HTR-8/SVneo (cell line): ENCODE measurements around the gene GPR17.

Source experiments
- DNase-seq: peaks from one replicate; pipeline ENCODE4 v3.0.0; 2011; ENCODE audit warnings: low spot score, mixed read lengths; ENCODE audit not compliant: insufficient read length
- FAIRE-seq: peaks from 2 replicates; lab custom pipeline; 2011; peaks lifted over from hg19 to GRCh38; lab: Jason Lieb, UNC

The GPR17 gene

DNA sequence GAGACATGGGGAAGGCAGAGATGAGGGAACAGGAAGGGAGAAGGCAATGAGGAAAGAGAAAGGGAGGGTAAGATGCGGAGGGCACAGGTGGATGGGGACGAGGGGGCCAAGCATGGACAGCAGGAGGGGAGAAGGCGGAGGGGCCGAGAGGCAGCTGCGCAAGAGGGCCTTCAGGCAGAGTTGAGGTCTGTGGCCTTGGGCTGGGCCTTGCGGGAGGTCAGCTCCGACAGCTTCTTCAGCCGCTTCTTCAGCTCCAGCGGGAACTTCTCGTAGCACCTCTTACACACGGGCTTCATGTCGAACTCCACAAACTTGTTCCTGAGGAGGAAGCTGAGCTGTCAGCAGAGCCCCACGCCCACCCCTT lies 6.9 kb upstream of the GPR17 start:
- no peak for FAIRE-seq

DNA sequence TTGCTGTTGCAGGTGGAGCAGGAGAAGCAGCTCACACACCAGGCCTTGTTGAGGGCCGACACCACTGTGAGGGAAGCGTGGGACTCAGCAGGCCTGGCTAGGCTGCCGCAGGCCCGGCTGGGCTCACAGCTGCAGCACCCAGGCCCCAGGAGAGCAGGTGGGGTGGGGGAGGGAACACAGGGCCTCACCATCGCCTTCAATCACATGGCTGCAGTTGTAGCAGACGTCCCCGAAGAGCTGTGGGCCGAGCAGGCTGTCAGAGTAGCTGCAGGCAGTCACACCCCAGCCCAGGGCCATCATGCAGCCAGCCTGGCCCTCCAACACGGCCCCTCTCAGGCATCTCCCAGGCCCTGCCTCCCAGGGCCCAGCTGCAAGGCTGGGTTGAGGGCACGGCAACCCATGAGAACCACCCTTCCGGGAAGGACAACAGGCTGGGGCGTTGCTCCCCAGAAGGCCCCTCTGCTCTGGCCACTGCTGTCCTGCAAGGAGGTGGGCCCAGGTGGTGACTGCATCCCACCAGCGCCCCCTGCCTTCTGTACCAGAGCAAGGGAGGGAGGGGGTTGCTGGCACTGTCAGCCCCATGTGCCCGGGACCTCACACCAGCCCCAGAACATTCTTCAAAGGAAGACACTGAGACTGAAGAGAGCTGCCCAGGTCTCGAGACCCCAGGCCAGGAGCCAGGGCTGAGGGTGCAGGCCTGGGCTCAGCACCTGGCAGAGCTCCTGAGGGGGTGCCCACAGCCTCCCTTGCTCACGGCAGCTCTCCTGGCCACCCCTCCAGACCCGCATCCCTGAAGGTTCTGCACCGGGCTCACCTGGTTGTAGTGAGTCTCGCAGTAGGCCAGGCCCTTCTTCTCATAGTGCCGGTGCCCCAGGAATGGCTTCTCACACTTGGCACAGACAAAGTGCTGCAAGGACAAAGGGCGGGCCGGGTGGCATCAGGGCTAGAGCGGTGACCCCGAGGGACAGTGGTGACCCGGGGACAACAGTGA lies 5.6 kb upstream of the GPR17 start:
- FAIRE-seq (no peak), DNase-seq (no peak)

More for the DNA sequence above, 6.9 kb upstream of the GPR17 start:
- no peak for DNase-seq

DNA sequence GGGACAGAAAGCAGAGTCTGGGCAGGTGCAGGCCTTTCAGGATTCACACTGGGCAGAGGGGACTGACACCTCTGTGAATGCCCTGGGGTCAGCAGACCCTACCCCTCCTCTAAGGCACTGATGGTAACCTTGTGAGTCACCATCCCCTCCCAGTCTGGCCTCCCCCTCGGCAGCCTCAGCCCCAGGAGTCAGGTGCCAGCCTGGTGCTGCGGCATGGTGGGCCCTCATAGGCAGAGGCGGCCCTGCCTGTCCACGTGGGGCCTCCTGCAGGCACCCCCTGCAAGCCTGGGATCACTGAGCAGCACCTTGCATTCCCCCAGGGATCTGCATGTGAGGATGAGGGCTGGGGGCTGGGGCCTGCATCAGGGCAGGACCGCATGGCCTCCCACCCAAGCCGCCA lies 4.8 kb upstream of the GPR17 start:
- no peak for DNase-seq

DNA sequence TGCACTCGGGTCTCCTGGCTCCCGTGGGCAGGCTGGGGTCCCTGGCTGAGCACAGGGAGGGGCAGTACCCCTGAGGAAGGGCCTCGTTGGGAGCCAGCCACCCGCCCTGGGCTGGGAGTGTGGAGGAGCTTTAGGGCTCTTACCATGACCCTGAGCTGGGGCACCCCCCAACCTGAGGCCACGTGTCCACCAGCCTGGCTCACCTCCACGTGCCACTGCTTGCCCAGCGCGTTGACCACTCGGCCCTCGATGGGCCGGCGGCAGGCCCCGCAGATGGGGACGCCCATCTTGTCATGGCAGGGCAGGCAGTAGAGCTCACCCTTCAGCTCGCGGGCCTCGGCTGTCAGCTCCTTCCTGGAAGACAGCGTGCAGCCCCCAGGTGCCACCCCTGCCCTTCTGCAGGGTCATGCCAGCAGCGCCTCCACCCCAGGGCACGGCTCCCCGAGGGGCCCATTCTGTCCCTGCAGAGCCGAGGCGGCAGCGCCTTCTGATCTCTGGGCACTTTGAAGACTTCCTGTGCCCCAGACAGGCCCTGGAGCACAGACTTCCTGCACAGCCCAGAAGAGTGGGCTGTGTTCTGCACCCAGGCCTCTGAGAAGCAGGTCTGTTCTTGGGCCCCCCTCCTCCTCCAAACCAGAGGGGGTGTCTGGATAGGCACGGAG lies 4.0 kb upstream of the GPR17 start:
- DNase-seq (no peak), FAIRE-seq (no peak)

More for the DNA sequence above, 4.8 kb upstream of the GPR17 start:
- no peak for FAIRE-seq

DNA sequence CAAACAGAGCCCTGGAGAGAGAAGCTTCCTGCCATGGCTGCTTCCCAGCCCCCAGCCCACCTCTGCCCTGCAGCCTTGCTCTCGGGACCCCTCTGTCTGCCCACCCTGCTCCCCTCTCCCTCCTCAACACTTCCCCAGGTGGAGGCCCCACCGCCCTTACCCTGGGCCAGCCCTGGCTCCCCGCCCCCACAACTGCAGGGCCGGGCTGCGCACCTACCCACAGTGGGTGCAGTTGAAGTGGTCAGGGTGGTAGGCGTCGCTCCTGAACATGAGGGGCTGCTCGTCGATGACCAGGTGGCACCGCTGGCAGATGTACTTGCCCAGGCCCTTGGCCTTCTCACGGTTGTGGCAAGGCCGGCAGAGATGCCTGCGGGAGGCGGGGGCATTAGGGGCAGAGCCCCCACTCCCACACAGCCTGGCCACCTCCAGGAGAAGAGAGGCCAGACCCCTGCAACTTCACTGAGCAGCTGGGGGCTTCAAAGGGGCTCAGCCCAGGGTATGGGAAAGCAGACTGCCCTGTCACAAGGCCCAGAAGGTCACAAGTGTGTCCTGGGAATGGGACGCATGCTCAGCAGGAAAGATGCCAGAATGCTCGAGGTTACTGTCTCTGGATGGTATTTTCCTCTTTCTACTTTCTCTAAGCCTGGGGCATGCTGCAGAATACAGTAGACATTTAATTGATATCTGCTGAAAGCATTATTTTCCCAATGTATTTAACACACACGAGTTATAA lies 3.1 kb upstream of the GPR17 start:
- DNase-seq (no peak), FAIRE-seq (no peak)

DNA sequence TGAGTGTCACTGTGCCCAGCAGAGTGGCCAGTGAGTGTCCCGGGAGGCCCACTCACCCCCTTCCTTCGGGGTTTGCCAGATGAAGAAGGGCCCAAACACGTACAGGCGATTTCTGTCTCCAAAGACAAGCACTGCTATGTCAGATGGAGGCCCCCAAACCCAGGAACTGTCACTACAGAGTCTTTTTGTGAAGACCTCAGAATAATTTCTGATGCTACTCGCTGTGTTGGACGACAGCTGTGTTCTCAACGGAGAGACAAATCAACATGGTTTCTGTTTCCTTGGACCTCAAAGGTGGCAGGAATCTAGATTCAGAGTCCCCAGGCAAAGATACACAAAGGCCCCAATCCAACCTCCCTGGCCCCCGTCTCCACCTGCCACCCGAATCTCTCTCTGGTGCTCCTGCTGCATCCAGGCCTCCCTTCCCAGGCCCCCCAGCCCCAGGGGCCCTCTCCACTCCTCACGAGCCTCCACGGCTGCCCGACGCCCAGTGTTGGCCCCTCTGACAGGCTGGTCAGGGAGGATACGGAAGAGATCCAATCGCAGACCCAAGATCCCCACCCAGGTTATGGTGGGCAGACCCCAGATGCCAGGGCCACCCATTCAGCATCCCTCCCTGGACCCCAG lies 2.4 kb upstream of the GPR17 start:
- no peak for FAIRE-seq
- no peak for DNase-seq

DNA sequence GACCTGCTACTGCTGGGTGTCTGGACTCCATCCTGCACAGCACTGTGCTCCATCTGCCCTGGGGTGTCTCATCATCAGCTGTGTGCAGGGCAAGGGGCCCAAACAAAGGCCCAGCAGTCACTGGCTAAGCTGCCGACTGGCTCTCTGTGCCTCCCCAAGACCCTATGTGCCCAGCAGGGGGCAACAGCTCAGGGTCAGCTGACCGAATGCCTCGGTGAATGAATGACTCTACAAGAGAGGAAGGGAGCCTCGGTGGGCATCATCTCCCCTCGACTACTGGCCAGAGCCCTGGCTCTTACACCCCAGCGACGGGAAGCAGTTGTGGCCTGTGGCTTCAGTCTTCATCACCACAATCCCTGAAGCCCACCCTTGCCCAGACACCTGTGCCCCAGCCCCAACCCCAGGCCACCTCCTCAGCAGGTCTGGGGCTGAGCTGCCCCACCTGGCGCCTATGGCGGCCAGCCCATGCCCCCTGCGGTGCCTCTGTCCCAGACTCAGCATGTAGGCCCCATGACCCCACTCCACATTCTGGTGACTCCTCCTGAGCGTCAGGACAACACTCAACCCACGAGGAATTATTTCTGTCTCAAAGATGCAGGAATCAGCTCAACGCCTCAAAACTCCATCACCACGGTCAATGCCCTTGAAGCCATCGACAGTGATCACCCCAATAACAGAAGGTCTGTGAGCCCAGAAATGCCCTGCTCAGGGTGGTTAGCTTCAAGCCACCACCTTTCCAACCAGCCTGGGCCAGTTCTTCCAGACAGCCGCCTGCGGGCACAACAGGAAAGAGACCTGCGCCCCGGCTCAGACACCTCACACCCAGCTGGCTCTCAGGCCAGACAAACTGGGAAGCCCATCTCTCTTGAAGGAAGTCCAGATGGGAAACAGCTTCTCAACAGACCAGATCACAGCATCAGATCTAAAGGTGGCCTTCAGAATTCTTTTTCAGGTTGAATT lies 1.6 kb upstream of the GPR17 start:
- DNase-seq (no peak), FAIRE-seq (no peak)

DNA sequence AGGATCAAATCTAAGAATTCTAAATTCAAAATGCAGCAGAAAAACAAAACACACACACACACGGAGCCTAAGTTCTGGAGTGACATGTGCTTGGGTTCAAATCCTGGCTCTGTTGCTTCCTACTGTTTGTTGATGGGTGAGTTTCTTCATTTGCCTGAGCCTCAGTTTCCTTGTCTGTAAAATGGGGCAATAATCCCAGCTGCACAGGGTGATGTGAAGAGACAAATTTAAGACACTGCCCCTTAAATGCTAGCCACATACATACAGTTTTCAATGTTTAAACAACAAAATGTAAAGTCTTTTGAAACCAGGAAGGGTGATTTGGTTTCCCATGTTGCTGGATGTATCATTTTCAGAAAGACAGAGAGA lies 943 bp upstream of the GPR17 start:
- FAIRE-seq = no peak
- no peak for DNase-seq

DNA sequence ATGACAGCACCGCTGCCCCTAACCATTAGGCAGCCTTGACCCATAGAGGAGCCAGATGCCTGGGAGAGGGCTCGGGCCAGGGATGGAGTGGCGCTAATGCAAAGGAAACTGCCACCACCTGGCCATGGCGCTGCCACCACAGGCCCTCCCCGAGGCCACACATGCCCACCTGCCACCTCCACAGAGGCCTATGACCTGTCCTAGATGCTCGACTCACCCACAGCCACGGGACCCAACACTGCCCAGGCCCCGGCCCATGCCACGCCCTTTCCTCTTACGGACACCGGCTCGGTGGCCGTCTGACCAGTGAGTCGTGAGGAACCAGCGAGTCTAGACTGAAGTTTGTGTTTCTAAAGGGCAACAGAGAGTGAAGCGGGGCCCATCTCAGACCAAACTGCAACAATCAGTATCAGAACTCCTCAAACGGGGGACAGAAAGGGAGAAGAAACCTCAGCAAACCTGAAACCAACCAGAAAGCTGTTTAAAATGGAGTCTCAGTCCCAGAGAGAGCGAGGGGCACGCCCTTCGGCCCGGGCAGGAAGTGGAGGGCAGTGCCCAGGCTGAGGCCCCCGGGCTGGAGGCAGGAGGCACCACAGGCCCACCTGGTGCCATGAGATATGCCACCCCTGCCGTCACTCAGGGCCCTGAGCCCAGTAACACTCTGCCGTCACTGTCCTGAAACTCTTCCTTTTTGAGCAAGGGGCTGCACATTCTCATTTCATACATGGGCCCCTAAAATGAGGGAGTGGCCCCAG lies 711 bp downstream of the GPR17 start:
- no peak for DNase-seq
- FAIRE-seq = no peak

DNA sequence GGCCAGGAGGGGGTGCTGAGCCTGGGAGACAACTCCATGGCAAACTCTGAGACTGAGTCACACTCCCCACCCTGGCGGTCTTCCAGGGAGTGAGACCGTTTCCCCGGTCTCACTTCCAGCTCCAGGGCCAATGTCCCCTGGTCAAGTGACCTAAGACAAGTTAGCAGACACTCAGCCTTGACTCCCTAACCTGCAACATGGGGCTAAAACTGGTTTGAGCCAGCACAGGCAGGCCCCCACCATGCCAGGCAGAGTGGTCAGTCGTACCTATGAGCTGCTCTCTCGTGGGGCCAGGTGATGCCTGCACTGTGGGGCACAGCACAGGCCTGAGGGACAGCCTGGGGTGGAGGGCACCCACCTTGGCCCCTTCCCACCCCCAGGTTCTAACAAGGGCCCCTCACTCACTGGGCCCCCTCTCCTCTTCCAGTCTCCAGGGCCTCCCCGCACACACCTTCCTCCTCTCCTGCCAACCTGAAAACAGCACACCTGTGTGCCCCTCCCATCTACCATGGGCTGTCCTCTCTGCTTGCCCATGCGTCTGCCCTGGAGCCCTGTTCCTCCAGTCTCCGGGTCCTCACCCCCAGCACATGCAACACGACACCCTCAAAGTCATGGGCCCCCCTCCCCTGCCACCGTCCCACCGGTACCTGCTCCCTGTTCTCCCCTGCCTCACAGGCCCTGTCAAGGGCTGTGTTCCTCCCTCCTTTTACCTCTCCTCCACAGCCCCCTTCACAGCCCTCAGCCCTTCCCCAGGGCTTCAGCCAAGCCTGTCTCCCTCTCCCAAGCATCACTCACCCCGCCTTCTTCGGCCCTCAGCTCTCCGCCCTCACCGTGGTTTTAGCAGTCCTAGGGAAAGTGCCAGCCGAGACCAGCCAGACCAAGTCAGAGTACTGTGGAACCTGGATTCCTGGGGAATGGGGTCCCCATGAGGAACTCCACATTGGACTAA lies 1.6 kb downstream of the GPR17 start:
- FAIRE-seq (peak; percentile 68), DNase-seq (peak; percentile 51)

DNA sequence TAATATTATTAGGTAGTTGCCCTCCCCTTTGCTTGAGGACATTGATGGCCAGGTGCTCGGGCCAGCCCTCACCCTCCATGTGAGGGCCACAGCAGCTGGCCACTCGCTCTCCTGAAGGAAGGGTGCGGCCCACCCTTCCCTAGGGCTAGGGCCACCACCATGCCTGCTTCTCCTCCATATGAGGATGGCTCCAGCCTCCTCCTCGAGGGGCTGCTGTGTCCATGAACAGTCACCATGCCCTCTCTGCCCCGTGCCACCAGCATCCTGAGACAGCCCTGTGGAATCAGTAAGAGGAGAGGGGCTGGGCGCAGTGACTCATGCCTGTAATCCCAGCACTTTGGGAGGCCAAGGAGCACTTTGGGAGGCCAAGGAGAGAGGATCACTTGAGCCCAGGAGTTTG lies 2.4 kb downstream of the GPR17 start:
- peak; percentile 66 for FAIRE-seq
- DNase-seq = no peak

DNA sequence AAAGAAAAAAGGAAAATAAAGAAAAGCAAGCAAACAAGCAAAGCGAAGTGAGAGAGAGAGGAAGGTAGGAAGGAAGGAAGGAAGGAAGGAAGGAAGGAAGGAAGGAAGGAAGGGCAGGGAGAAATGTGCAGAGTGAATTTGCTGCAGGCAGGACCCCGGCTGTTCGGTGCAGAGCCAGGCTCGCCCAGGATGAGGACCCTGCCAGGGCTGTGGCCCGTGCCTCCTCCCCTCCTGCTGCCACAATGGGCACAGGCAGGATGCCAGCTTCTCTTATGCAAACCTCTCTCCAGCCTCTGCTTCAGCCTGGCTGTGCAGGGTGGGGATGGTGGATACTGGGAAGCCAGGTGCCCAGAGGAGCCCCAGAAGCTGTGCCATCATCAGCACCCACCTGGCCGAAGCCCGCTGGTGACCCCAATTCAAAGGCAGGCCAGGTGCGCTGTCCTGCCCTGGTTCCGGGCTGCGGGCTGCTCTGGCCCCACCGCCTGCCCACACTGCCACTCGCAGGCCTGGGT lies 3.2 kb downstream of the GPR17 start:
- FAIRE-seq = no peak
- no peak for DNase-seq

DNA sequence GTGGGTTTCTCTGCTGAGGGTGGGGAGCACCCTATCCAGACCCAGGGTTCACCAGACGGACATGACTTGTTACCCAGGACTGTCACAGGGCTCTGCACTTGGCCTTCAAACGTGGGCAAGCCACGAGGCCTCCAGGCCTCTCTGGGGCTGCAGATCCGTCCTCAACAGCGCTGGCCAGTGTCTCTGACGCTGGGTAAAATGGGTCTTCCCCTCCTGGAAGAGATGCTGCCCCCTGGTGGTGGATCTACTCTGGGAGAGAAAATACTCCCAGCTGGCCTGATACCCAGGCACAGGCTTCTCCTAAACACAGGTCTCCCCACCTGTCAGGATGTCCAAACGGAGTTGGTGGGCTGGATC lies 3.7 kb downstream of the GPR17 start:
- DNase-seq (peak; percentile 81), FAIRE-seq (peak; percentile 84)

DNA sequence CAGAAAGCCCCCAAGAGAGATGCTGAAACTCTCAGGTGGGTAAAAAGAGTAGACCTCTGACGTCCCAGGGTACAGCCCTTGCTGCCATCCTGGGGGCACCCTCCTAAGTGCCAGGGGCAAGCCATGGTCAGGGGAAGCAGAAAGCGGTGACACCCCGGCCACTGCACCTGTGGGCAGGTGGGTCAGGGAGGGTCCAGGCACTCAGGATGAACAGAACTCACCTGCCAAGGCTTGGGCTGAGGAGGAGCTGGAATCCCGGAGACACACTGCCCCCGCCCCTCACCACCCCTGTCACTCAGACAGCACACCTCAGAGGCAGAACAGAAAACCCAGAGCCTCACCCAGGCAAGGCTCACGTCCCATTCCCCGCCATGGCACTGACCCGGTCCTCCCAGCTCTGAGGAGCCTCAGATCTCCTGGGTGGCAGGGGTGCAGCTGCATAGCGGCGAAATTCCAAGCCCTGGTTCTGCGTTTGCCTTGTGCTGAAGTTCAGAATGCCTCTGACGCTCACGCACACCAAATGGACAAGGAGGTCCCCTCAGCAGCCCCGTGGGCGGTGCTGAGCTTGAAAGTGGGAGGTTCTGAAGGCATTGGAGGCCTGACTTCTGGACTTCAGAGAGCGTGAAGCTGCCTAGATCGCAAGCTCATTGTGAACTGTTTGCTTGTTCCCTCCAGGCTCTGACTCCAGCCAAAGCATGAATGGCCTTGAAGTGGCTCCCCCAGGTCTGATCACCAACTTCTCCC lies 4.3 kb downstream of the GPR17 start:
- DNase-seq (no peak), FAIRE-seq (no peak)

DNA sequence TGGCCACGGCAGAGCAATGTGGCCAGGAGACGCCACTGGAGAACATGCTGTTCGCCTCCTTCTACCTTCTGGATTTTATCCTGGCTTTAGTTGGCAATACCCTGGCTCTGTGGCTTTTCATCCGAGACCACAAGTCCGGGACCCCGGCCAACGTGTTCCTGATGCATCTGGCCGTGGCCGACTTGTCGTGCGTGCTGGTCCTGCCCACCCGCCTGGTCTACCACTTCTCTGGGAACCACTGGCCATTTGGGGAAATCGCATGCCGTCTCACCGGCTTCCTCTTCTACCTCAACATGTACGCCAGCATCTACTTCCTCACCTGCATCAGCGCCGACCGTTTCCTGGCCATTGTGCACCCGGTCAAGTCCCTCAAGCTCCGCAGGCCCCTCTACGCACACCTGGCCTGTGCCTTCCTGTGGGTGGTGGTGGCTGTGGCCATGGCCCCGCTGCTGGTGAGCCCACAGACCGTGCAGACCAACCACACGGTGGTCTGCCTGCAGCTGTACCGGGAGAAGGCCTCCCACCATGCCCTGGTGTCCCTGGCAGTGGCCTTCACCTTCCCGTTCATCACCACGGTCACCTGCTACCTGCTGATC lies 4.9 kb downstream of the GPR17 start:
- no peak for DNase-seq
- FAIRE-seq = peak; percentile 57

DNA sequence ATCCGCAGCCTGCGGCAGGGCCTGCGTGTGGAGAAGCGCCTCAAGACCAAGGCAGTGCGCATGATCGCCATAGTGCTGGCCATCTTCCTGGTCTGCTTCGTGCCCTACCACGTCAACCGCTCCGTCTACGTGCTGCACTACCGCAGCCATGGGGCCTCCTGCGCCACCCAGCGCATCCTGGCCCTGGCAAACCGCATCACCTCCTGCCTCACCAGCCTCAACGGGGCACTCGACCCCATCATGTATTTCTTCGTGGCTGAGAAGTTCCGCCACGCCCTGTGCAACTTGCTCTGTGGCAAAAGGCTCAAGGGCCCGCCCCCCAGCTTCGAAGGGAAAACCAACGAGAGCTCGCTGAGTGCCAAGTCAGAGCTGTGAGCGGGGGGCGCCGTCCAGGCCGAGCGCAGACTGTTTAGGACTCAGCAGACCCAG lies 5.4 kb downstream of the GPR17 start:
- FAIRE-seq (no peak), DNase-seq (no peak)
